SK-N-SH (cell line): ENCODE measurements around the gene COPS3. TPM values are rescaled to one million over a fixed set of nuclear protein-coding genes. Genes with fewer than 3 reads are reported as not detected.

ENCODE experiments used
- CTCF ChIA-PET: fragments of 300-600, 350-600 bp; formaldehyde crosslinking; extraction: SDS; loops from one replicate; lab custom pipeline; 2021; lab: Yijun Ruan, JAX
- POLR2A ChIA-PET: fragments of 350-600 bp; sonication (Branson Sonifier 250); formaldehyde crosslinking; extraction: SDS; loops from one replicate; lab custom pipeline; 2020; ENCODE audit warnings: antibody characterized with exemption, inconsistent platforms; lab: Yijun Ruan, JAX
- DNase-seq: peaks from one replicate; pipeline ENCODE4 v3.0.0; 2012
- H2AFZ ChIP-seq: fragments of 200-600 bp; sonication (generic); 2 replicates; pipeline ENCODE4 v1.8.1; 2016; ENCODE audit warnings: antibody characterized with exemption, mild to moderate bottlenecking, low read depth
- H3F3A ChIP-seq: fragments of 200-600 bp; sonication (generic); replicated peaks from 2 replicates; pipeline ENCODE3; 2016; ENCODE audit warnings: antibody characterized with exemption, mild to moderate bottlenecking; ENCODE audit not compliant: insufficient read depth
- H3K27ac ChIP-seq, 2 experiments: fragments of 200-500 bp in 1 of 2; fragments of 200-600 bp in 1 of 2; sonication (Bioruptor generic) in 1 of 2; sonication (generic), shearing (Covaris generic) in 1 of 2; 2 replicates each; pipeline versions ENCODE4 v1.5.1 to v1.6.1; 2014 to 2016; ENCODE audit warnings: low read depth in 2 of 2, inconsistent platforms in 1 of 2, low read length in 1 of 2, mild to moderate bottlenecking in 1 of 2, mixed read lengths in 1 of 2
- H3K27me3 ChIP-seq: fragments of 200-600 bp; sonication (generic), shearing (Covaris generic); 2 replicates; pipeline ENCODE4 v1.6.1; 2016; ENCODE audit warnings: mixed run types; ENCODE audit not compliant: insufficient read depth
- H3K36me3 ChIP-seq, 2 experiments: fragments of 200-500 bp in 1 of 2; fragments of 200-600 bp in 1 of 2; sonication (Bioruptor generic) in 1 of 2; sonication (generic) in 1 of 2; replicated peaks in 1 of 2; 2 replicates each; pipeline versions ENCODE3 to v1.5.1; 2014 to 2016; ENCODE audit warnings: low read length in 1 of 2, mild to moderate bottlenecking in 1 of 2; ENCODE audit not compliant: insufficient read depth in 2 of 2, control insufficient read depth in 1 of 2
- H3K4me1 ChIP-seq, 2 experiments: fragments of 200-500 bp in 1 of 2; fragments of 200-600 bp in 1 of 2; sonication (Bioruptor generic) in 1 of 2; sonication (generic), shearing (Covaris generic) in 1 of 2; 2 replicates each; pipeline versions ENCODE4 v1.5.1 to v1.6.1; 2014 to 2016; ENCODE audit warnings: low read depth in 1 of 2, low read length in 1 of 2, mixed run types in 1 of 2; ENCODE audit not compliant: insufficient read depth in 2 of 2, control insufficient read depth in 1 of 2
- H3K4me2 ChIP-seq: fragments of 200-600 bp; sonication (generic), shearing (Covaris generic); 2 replicates; pipeline ENCODE4 v1.6.1; 2017; ENCODE audit warnings: mixed run types
- H3K4me3 ChIP-seq, 2 experiments: fragments of 200-500 bp in 1 of 2; fragments of 200-600 bp in 1 of 2; sonication (Bioruptor generic) in 1 of 2; sonication (generic), shearing (Covaris generic) in 1 of 2; 2 replicates each; pipeline versions ENCODE4 v1.5.1 to v1.8.1; 2014 to 2016; ENCODE audit warnings: low read depth in 2 of 2, inconsistent platforms in 1 of 2, low read length in 1 of 2, mild to moderate bottlenecking in 1 of 2, mixed read lengths in 1 of 2, moderate library complexity in 1 of 2
- H3K79me2 ChIP-seq: fragments of 200-600 bp; sonication (generic); 2 replicates; pipeline ENCODE4 v1.8.1; 2017; ENCODE audit warnings: mild to moderate bottlenecking; ENCODE audit not compliant: insufficient read depth
- H3K9ac ChIP-seq: fragments of 200-600 bp; sonication (generic); 2 replicates; pipeline ENCODE4 v1.6.1; 2017; ENCODE audit warnings: mixed run types
- H3K9me2 ChIP-seq: fragments of 200-600 bp; sonication (generic); 2 replicates; pipeline ENCODE4 v1.6.1; 2017; ENCODE audit warnings: mixed run types
- H3K9me3 ChIP-seq: fragments of 200-600 bp; sonication (generic); 2 replicates; pipeline ENCODE4 v1.6.1; 2017; ENCODE audit warnings: mixed run types, mild to moderate bottlenecking, moderate library complexity
- H4K20me1 ChIP-seq: fragments of 200-600 bp; sonication (generic); 2 replicates; pipeline ENCODE4 v1.6.1; 2017; ENCODE audit warnings: mild to moderate bottlenecking, mixed run types; ENCODE audit not compliant: insufficient read depth
- EP300 ChIP-seq, 2 experiments: IDR thresholded peaks; 2 replicates each; pipeline versions ENCODE4 v1.4.0 to v1.6.1; 2012; ENCODE audit warnings: borderline replicate concordance in 1 of 2, low read depth in 1 of 2, low read length in 1 of 2
- GABPA ChIP-seq: IDR thresholded peaks from 2 replicates; pipeline ENCODE4 v1.4.0; 2012; ENCODE audit warnings: low read depth, mild to moderate bottlenecking
- MXI1 ChIP-seq: IDR thresholded peaks from 2 replicates; pipeline ENCODE4 v1.6.1; 2012; ENCODE audit warnings: mild to moderate bottlenecking, low read depth, low read length, improper control_type of control experiment
- NFIC ChIP-seq: IDR thresholded peaks from 2 replicates; pipeline ENCODE4 v1.4.0; 2012; ENCODE audit warnings: borderline replicate concordance
- POLR2AphosphoS5 ChIP-seq: IDR thresholded peaks from 2 replicates; pipeline ENCODE4 v1.6.1; 2012; ENCODE audit warnings: low read depth, low read length
- RFX5 ChIP-seq: IDR thresholded peaks from 2 replicates; pipeline ENCODE4 v1.6.1; 2012; ENCODE audit warnings: mild to moderate bottlenecking, improper control_type of control experiment, low read length
- SIN3A ChIP-seq: IDR thresholded peaks from 2 replicates; pipeline ENCODE4 v1.6.1; 2012; ENCODE audit warnings: low read depth, mild to moderate bottlenecking, low read length, moderate library complexity, borderline replicate concordance
- SMC3 ChIP-seq: IDR thresholded peaks from 2 replicates; pipeline ENCODE4 v1.6.1; 2012; ENCODE audit warnings: low read depth, low read length, improper control_type of control experiment
- TAF1 ChIP-seq: IDR thresholded peaks from 2 replicates; pipeline ENCODE4 v1.6.1; 2012; ENCODE audit warnings: low read depth, mild to moderate bottlenecking, low read length, moderate library complexity, borderline replicate concordance
- TEAD4 ChIP-seq: IDR thresholded peaks from 2 replicates; pipeline ENCODE4 v1.4.0; 2012; ENCODE audit warnings: mild to moderate bottlenecking, borderline replicate concordance; ENCODE audit not compliant: insufficient read depth
- WGBS: methylation state at CpG from one replicate; pipeline ENCODE4 v1.1.6; 2017; ENCODE audit warnings: low lambda C conversion rate; 5-methylcytosine and 5-hydroxymethylcytosine counted together
- polyA plus RNA-seq, 3 experiments: library from polyadenylated mRNA; depleted of rRNA; stranded (reverse); fragments of >200 nt; gene quantifications; 2 replicates each; pipeline ENCODE4 v1.2.3, GENCODE V29; 2012
- TF ChIP-seq, protein P1 (sequence below): IDR thresholded peaks from 2 replicates; pipeline ENCODE4 v1.6.1; 2012; ENCODE audit warnings: mild to moderate bottlenecking, low read depth, low read length, moderate library complexity
- TF ChIP-seq, protein P2 (sequence below): fragments of 150-350 bp; IDR thresholded peaks from 2 replicates; pipeline ENCODE4 v1.6.1; 2017; ENCODE audit warnings: antibody characterized with exemption, low read length, low read depth, borderline replicate concordance
- TF ChIP-seq, protein P3 (sequence below): IDR thresholded peaks from 2 replicates; pipeline ENCODE4 v1.4.0; 2012; ENCODE audit warnings: low read depth, borderline replicate concordance
- TF ChIP-seq, protein P4 (sequence below): IDR thresholded peaks from 2 replicates; pipeline ENCODE4 v1.4.0; 2012; ENCODE audit warnings: low read depth

COPS3 gene
- polyA plus RNA-seq, 1 of the 3 experiments (the other 2 are of a cell fraction), result 64.8 TPM

DNA sequence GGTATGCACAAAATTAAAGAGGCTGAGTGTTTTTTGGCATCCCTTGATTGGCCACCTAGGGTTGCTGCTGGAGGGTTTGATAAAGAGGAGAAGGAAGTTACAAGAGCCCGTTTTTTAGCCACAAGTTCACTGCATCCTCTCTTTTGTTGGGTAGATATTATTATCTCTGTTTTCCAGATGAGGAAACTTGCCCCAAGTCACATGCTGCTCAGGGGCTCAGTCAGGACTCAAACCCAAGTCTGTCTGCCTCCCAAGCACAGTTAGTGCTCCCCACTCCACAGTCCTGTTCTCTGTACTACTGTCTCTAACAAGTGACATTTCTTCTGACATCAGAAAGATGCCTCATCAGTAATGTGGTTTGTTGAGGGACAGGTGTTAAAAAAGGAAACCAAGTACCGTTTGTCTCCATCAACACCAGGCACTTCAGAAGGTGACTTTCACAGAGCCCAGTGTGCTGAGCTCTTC lies 23.5 kb upstream of the COPS3 start (continued):
- TF ChIP-seq, protein P1, sequence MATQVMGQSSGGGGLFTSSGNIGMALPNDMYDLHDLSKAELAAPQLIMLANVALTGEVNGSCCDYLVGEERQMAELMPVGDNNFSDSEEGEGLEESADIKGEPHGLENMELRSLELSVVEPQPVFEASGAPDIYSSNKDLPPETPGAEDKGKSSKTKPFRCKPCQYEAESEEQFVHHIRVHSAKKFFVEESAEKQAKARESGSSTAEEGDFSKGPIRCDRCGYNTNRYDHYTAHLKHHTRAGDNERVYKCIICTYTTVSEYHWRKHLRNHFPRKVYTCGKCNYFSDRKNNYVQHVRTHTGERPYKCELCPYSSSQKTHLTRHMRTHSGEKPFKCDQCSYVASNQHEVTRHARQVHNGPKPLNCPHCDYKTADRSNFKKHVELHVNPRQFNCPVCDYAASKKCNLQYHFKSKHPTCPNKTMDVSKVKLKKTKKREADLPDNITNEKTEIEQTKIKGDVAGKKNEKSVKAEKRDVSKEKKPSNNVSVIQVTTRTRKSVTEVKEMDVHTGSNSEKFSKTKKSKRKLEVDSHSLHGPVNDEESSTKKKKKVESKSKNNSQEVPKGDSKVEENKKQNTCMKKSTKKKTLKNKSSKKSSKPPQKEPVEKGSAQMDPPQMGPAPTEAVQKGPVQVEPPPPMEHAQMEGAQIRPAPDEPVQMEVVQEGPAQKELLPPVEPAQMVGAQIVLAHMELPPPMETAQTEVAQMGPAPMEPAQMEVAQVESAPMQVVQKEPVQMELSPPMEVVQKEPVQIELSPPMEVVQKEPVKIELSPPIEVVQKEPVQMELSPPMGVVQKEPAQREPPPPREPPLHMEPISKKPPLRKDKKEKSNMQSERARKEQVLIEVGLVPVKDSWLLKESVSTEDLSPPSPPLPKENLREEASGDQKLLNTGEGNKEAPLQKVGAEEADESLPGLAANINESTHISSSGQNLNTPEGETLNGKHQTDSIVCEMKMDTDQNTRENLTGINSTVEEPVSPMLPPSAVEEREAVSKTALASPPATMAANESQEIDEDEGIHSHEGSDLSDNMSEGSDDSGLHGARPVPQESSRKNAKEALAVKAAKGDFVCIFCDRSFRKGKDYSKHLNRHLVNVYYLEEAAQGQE, result no peak
- TF ChIP-seq, protein P2, sequence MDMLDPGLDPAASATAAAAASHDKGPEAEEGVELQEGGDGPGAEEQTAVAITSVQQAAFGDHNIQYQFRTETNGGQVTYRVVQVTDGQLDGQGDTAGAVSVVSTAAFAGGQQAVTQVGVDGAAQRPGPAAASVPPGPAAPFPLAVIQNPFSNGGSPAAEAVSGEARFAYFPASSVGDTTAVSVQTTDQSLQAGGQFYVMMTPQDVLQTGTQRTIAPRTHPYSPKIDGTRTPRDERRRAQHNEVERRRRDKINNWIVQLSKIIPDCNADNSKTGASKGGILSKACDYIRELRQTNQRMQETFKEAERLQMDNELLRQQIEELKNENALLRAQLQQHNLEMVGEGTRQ, result no peak
- TF ChIP-seq NFIC, result no peak
- TF ChIP-seq POLR2AphosphoS5, result no peak

DNA sequence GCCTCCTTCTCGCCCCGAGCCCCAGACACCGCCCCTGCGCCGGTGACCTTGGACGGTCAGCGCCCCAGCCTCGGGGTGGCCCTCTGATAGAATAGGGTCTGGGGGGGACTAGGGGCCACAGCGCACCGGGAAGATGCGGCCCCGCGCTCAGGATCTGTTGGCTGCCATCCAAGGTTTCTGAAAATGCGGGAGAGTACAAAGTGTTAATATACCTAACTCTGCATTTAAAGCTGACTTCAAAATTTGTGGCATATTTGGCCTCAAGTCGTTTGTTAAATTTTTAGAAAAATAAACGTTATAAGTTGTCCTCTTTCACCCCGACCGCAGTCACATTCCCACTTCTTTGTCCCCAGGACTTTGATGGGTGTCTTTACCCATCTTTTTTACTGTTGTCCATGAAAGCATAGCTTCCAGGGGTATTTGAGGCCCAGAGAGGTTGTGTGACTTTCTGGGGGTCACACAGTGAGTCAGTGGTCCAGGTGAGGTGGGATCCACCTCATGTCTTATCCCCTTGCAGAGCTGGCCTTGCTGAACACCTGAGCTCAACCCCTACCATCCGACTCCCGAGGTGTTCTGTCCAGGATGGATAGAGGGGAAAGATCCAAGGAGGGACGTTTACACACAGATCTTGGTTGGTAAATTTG lies 22.9 kb upstream of the COPS3 start:
- Histone ChIP-seq H3K27me3 (no peaks in the 10 kb centered on the region), H3F3A (peaks cover 4% of the 10 kb centered on the region), H3K79me2 (no peaks in the 10 kb centered on the region), H3K9me2 (no peaks in the 10 kb centered on the region), H3K9me3 (no peaks in the 10 kb centered on the region), H2AFZ (peak overlapping the region; percentile 78; the same call in 1 of the 2 replicates), H4K20me1 (no peaks in the 10 kb centered on the region), H3K4me1 (peaks cover 7 to 18% of the 10 kb centered on the region in 2 experiments; a peak in 2 of 4 replicates), H3K4me2 (peak overlapping the region; percentile 92), H3K27ac (peak overlapping the region in 1 of 2 experiments; percentile 73; a peak in 1 of 4 replicates), H3K9ac (peak overlapping the region; percentile 64), H3K36me3 (no peaks in the 10 kb centered on the region), H3K4me3 (peak overlapping the region; percentile 58 to 83)
- 22% methylated on average over 19 of the region's 21 CpGs for WGBS
- peak; percentile 34 for DNase-seq
- ChIA-PET CTCF (interaction anchor here (1.3 kb wide), 1 partner anchor 10 kb away, joined by 3 read pairs; no protein-coding TSS in a partner anchor), POLR2A (no interaction called here)
- TF ChIP-seq, protein P3, sequence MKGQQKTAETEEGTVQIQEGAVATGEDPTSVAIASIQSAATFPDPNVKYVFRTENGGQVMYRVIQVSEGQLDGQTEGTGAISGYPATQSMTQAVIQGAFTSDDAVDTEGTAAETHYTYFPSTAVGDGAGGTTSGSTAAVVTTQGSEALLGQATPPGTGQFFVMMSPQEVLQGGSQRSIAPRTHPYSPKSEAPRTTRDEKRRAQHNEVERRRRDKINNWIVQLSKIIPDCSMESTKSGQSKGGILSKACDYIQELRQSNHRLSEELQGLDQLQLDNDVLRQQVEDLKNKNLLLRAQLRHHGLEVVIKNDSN, result no peak
- TF ChIP-seq, protein P4, sequence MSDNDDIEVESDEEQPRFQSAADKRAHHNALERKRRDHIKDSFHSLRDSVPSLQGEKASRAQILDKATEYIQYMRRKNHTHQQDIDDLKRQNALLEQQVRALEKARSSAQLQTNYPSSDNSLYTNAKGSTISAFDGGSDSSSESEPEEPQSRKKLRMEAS, result no peak
- TF ChIP-seq NFIC, result peak; percentile 59; the same call in 1 of the 2 replicates
- TF ChIP-seq TAF1, result no peak
- TF ChIP-seq TEAD4, result no peak
- TF ChIP-seq EP300 (IDR thresholded peaks at IDR 0.05; ENCODE audit: borderline replicate concordance in 1 of 2, low read depth in 1 of 2, low read length in 1 of 2), result no peak
- no peak for TF ChIP-seq SMC3
- TF ChIP-seq SIN3A, result no peak
- TF ChIP-seq GABPA, result no peak
- no peak for TF ChIP-seq RFX5
- TF ChIP-seq MXI1, result 0 out of 2 replicates have a peak, but pooled peaks have one; percentile 1
